ENCODE results near the gene CDK2AP2.

CDK2AP2 gene

DNA sequence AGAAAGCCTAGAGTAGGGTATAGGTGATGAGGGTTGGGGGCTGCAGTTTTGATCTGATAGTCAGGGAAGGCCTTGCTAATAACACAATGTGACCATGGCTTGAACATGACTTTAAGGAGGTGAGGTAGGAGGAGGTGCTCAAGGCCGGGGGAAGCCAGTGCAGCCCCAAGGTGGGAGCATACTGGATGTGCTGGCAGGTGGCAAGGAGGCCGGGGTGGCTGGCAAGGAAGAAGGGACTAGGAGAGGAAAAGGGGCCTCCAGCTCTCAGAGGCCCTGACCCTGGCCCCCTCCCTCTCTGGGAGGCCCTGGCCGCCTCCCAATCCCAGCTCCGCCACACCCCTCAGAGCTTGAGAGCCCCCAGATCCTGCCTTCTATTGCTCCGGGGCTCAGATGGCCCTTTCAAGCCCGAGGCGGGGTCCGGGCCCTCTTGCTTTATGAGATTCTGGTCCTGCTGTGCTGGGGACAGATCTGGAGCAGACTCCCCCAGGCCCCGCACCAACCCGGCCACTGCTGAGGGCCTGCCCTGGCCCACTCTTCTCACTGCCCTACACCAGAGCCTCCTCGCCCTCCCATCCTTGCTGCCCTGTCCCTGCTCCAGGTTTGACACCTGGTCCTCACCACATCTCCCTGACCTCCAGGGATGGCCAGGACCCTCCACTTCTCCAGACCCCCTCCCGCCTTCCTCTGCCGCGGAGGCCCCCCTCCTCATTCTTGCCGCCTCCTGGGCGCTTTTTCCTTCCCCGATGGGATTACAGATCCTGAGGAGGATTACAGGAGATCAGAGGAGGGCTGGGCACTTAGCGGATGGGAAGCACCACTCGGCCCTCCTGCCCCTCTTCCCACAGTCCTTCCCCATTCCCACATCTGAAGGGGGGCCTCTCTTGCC lies 4.6 kb downstream of the CDK2AP2 start:
- no peak for DNase-seq

DNA sequence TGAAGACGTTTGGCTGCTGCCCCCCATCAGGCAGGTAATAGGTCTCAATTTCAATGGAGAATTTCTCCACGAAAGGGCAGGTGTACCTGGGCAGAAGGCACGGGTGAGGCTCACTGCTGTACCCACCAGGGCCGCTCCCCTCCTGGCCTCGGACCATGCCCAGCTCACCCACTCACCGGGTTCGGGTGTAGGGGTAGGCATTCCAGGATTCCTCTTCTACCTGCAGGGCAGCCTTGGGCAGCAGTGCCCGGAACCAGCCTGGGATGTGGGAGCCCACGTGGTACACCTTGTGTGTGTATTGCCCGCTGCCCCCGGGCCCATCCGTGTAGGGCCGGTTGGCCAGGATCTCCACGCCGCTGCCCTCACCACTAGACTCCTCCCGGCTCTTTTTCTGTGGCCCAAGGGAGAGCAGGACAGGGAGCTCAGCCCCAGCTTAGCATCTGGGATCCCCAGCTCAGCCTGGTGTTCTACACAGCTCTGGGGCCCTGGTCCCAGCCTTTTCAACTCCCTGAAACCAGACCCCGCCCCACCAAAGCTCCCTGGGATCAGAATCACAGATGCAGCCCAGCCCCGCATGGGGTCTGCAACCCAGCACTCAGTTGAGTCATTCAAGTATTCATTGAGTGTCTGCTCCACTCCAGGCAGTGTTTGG lies 5.5 kb downstream of the CDK2AP2 start:
- DNase-seq: no peak

DNA sequence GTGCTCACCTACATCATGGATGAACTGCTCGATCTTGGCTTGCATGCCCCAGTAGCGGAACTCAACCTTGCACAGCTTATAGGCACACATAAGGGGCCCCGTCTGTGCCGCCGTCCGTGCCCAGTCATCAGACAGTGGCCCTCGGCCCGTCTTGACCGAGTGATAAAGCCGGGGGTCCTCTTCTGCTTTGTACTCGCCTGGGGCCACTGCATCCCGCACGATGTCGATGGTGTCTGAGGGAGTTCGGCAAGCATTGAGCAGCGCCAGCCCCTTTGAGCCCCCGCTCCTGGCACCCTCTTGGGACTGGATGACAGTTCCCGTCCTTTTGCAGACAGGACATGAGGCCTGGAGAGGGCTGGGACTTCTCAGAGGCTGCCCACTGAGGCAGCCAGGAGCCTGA lies 6.1 kb downstream of the CDK2AP2 start:
- DNase-seq: no peak

DNA sequence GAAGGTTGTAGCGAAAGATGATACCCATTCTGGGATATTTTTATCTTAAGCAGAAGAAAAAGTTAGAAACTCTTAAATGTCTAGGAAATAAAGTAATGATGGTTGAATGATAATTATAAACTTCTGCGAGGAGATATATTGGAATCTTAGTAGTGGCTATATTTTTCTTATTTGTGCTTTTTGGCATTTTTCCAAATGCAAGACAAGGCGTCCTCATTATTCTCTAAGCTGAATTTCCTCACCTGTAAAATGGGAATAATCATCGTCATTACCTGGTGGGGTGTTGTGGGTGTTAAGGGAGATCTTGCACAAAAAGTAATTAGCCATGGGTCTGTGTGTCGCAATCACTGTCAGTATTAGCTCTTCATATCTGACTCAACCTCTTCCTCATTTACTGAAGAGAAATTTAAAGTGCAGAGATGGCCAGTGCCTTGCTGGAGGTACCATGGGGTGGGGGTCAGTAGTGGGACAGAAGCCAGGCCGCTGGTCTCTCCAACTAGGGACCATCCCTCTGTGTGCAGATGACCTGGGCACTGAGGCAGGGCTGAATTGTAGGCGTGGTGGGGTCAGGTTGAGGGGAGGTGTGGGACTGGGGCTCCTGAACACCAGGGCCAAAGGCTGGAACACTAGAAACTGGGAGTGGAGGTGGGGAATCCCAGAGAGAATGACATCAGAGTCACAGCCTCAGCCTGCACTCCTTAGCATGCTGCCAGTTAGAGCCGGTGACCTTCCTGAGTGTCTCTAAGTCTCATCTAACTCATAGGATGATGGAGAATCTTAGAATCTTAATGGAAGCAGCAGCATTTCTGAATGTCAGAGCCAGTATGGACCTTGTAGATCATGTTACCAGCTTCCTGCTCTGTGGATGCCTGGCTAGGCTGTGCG lies 6.9 kb downstream of the CDK2AP2 start:
- no peak for DNase-seq

DNA sequence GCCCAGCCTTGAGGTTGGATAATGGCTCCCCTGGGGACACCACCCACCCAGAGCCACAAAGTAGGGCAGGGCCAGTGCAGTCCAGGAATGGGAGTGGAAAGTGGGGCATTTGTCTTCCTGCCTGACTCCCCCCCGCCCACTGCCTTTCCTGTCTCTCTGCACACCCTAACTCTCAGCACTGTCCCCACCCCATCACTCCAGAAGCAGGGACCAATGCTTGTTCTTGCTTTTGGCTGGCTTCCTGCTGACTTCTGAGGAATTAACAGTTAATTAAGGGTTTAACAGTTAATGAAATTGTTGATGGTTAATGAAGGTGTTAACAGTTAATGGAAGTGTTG lies 7.5 kb downstream of the CDK2AP2 start:
- DNase-seq: no peak

DNA sequence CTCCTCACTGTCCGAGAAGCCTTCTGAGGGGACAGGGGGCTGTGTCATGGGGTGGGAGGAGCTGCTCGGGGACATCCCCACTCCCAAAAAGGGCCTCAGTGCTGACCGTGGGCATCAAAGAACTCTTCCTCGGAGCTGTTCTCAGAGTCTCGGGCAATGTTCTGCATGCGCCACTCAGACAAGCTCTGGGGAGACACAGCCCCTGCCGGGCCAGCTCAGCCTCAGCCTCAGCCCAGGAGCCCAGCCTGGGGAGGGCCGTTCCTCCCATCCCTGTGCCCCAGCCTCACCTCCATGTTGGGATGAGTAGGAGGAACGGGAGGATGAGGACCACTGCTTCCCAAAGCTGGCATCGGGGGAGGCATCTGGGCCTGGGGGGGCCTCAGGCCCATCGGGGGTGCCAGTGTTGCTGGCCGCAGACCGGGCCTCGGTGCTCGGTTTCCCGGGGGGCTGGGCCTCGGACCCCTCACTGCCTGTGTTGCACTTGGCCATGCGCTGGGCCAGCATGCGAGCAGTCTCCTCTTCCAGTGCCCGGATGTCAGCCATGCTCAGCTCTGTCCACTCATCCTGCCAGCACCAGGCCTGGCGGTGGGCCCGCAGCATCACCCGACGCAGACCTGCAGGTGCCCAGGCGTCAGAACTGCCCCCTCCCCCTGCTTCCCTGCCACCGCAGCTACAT lies 8.0 kb downstream of the CDK2AP2 start:
- no peak for DNase-seq

DNA sequence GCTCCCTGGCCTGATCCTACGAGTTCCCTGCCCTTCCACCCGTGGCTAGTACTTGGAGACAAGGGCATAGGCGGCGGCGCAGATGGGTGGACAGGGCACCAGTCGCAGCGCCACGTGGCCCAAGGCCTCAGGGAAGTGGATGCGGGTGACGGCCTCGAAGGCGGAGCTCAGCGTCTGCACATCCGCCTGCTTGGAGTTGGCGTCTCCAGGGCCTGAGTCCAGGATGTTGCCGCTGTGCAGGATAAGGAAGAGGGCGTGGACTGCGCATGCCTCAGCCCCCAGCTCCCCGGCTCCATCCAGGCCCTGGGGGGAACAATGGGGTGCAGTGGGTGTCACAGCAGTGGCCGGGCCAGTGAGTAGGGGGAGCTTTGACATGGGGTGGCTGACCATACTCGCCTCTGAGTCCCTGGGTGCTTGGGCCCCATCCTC lies 9.4 kb downstream of the CDK2AP2 start:
- DNase-seq: no peak

DNA sequence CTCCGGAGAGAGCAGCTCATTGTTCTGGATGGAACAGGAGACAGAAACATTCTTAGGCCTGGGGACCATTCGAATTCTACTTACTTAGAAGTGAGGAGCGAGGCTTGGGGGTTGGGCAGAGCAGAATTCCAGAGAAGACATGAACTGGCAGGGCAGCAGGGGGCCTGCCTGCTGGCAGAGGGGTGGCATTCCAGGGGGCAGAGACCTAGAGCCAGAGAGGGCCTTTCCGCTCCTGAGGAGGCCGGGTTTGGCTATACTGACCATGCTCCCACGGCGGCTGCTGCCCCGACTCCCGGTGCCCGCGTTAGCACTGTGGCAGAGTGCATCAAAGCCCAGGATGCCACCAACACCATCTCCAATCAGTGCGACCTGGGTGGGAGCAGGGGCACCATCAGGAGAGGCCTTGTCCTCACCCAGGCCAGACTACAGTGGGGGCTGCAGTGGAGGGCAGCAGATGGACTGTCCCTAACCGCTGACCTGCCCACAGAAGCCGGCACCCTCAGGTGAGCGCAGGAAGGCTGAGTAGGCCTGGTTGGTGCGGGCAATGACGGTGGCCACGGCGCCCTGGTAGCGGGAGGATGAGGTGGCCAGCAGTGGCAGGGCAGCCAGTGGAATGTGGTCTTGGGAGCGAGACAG lies 10.2 kb downstream of the CDK2AP2 start:
- no peak for DNase-seq

DNA sequence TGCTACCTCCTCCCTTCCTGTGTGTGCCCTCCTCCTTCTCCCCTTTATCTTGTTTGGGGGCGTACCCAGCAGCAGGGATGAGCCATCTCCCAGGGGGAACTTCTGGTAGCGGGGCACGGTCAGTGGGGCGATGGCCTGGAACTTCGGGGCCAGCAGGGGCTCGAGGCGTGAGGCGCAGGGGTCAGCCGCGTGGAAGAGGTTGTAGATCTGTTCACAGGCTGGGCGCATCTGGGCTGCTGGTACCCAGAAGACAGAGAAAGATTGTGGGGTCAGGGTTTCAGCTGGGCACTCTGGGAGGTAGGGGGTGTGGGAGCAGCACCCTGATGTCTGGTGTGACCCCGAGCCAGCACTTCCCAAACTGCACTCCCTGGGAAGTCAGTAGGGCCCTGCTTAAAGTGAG lies 11.8 kb downstream of the CDK2AP2 start:
- DNase-seq: no peak

DNA sequence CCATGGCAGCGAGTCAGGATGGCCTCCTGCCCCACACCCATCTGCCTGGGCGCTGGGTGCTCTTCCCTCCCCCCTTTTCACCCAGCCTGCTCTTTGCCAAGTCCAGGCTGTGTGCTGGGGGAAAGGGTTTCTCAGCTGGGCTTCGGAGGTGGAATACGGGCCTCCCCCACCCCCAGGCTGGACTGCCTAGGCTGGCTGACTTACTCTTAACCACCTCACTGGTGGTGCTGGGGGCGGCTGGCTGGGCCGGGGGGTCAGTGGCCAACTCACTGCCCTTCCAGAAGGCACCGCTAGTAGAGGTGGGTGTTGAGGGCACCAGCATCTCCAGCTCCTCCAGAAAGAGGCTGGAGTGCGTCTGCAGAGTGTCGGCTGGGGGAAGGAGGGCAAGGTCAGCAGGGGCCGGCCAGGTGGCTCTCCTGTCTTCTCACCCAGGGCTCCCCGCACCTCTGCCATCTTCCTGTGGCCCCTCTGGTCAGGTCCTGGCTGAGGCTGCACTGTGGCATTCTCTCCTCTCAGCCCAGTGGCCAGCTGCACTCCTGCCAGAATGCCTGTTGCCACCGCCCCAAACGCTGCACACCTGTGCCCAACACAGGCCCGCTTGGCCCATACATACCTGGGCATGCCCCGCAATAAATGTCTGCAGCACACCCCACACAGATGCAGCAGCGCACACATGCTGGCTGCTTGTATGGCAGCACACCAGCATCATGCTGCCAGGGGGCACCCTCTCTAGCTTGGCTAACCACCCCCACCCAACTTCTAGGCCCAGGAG lies 12.5 kb downstream of the CDK2AP2 start:
- no peak for DNase-seq

DNA sequence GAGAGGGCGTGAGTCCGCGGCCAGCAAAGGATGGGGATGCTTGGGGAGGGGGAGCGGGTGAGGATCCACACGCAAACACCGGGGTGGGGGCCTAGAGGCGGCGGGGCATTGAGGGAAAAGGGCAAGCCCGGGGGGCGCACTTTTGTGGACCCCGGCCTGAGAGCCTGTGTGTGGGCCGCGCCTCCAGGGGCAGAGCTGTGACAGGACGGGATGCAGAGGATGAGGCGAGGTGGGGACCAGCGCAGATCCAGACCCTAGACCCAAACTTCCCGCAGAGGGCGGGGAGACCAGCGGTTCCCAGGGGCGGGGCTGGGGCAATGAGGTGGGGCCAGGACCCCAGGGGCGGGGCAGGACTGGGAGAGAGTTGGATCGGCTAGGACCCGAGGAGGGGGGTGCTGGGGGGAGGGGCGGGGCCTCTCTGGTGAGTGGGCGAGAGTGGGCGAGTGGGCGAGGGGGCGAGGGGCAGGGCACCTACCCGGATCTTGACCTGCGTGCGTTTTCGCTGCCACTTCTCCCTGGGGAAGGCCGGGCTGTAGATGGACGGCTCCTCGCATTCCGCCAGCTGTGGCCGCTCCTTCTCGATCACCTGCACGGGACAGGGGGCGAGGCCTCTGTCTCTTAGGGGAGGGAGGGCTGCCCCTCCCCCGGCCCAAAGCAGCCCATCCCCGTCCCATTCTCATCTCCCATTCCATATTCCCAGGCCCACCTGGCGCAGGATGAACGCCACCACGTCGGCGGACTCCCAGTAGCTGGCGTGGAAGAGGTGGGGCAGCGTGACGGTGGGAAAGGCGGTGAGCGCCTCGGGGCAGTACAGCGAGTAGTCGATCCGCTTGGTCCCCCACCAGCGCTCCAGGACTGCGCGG lies 13.4 kb downstream of the CDK2AP2 start:
- DNase-seq: no peak

DNA sequence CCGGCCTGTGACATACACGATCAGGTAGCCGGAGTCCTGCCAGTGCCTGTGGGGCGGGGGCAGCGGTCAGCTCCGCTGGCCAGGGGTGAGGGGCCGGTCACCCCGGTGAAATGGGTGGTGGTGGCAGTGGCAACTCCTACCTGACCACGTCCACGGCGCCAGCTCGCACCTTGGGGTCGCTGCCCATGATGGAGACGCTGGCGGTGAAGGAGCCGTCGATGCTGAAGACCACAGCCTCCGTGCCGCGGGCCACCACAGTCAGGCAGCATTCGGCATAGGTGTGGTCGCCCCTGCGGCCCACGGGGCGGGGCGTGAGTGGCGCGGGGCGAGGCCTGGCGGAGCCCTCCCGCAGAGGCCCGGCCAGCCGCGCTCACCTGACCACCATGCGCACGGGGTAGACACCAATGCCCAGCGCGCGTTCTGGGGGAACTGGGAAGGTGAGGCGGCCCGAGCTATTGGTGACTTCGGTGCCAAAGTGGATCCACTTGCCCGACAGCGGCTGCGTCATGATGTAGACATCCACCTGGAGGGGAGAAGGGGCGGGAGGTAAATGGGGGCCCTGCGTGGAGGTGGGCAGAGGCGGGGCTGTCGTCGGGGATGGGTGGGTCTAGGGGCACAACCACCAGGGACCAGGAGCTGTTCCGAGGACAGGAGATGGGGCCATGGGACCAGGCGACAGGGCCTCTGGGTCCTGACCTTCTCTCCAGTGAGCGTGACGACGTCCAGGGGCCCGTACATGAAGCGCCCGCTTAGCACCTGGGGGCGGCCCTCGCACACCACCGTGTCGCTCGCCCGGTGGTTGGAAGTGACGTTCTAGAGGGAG lies 14.2 kb downstream of the CDK2AP2 start:
- DNase-seq: no peak

DNA sequence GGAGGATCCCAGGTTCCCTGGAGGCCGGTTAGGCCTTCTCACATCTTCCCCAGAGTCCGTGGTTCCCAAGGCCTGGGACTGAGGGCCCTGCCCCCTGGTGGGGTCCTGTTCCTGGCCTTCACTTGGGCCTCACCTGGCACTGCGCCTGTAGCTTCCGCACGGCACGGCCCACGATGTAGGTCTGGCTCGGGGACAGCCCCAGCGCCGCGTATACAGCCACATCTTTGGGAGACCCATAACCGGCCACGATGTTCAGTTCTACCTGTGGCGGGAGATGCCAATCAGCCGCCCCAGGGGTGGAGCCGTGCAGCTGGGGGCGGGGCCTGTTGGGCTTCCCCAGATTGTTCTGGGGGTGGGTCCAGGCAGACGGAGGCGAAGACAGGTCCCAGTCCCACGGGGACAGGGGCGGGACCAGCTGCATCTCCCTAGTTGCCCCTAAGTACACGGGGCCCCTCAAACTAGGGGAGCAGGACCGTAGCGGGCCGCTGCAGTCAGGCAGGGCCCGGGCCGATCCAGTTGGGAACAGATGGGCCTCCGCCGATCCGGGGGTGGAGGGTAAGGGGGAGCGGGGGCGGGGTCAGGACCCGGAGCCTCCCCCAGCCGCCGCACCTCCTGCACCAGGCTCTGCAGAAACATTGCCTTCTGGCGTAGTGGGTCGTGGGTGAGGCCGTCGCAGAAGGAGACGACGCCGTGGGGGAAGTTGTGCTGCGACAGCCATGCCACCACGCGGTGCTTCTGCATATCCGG lies 15.0 kb downstream of the CDK2AP2 start:
- DNase-seq: no peak

DNA sequence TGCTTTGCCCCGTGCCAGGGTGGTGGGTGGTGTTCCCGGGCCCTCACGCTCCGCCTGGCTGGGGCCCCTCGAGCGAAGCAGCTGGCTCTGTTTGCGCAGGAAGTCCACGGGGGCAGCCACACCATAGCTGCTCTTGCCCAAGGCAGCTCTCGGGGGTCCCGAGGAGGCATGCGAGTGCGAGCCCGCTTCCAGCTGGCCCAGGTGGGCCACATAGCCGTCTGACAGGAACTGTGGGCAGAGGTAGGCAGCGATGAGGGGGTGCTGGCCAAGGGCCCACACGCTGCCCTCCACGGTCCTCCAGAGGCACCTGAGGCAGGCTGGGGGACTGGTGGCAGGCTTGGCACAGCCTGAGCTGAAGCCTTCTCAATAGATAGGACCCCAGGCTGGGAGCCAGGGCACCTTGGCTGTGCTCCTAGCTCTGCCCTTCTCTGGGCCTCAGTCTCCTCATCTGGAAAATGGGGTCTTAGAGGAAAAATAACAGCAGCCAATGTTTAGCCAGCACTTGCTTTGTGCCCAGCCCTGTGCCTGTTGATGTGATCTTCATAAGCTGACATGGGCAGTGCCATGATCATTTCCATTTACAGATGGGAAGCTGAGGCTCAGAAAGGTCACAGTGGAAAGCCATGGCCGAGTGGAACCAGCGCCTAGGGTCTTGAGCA lies 15.8 kb downstream of the CDK2AP2 start:
- DNase-seq: no peak

DNA sequence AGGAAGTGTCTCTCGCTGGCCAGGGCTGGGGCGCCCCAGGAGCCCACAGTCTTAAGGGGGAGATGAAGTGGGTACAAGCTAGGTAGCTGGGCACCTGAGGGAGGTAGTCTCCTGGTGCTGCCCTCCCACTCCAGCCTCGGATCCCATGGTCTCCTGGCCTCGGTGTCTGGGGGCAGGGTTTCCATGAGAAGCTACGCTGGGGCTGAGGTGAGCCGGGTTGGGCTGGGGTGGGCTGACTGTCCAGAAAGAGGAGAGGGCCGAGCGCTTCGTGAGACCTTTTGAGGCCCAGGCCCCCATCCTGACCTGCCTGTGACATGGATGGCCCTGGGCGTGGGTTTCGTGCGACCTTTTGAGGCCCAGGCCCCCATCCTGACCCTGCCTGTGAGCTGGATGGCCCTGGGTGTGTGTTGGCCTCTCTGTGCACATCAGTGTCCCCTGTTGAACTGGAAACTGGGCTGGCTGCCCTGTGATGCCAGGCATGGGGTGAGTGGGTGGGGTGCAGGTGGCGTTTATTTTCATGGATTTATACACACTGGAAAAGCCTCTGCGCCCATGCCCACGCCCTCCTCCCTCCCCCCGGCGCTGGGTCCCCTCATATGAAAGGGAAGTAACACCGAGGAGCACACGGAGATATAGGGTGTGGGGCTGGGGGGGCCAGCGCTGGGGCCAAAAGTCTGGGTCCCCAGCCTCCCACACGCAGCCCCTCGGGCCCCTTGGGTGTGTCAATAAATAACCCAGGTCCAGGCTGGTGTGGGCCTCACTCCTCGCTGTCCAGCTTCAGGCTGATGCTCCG lies 16.5 kb downstream of the CDK2AP2 start:
- DNase-seq: no peak

DNA sequence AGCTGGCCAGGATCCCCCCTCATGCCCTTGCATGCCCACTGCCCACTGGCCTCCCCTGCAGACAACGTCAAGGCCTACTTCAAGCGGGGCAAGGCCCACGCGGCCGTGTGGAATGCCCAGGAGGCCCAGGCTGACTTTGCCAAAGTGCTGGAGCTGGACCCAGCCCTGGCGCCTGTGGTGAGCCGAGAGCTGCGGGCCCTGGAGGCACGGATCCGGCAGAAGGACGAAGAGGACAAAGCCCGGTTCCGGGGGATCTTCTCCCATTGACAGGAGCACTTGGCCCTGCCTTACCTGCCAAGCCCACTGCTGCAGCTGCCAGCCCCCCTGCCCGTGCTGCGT lies 17.3 kb downstream of the CDK2AP2 start:
- no peak for DNase-seq

DNA sequence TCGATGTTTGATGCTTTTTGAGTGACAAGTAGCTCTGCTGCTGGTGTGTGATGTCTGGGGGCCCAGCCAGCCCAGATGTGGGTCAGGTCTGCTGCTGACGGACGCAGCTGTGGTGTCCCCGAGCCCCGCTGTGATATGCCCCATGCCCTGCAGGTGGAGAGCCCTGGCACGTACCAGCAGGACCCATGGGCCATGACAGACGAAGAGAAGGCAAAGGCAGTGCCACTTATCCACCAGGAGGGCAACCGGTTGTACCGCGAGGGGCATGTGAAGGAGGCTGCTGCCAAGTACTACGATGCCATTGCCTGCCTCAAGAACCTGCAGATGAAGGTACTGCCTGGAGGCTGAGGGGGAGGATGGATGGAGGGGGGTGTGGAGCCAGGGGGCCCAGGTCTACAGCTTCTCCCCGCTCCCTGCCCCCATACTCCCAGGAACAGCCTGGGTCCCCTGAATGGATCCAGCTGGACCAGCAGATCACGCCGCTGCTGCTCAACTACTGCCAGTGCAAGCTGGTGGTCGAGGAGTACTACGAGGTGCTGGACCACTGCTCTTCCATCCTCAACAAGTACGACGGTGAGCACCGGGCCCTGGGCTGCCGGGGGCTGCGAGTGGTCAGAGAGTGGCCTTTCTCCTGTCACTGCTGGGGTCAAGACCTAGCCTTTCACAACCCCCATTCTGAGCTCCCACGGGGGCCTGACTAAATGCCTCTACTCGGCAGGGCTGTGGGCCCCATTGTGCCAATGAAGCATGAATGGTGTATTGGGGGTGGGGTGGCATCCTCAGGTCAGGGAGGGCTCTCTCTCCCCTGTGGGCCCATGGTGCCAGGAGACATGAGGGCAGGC lies 17.9 kb downstream of the CDK2AP2 start:
- no peak for DNase-seq

Data from Kasumi-1 (cell line).